ENCODE data around the gene PPFIBP1.
"Not testable (repeated sequence)": the region's sequence is repeated elsewhere in the genome, so short reads cannot be mapped to it uniquely, and the experiment has no call there.

PPFIBP1 gene

GRCh38 chr12:27730097-27730588 is 206.1 kb downstream of the PPFIBP1 start:
- Mint-ChIP-seq H3K4me3 (no peak overlapping the region), H3K36me3 (peaks cover 4% of the 10 kb centered on the region), H3K4me1 (no peaks in the 10 kb centered on the region), H3K9me3 (no peaks in the 10 kb centered on the region), H3K27ac (no peak overlapping the region), H3K27me3 (no peaks in the 10 kb centered on the region)

GRCh38 chr12:27732281-27732680 is 208.3 kb downstream of the PPFIBP1 start:
- Mint-ChIP-seq H3K36me3 (peaks cover 6% of the 10 kb centered on the region), H3K27ac (no peak overlapping the region), H3K9me3 (no peaks in the 10 kb centered on the region), H3K4me3 (no peak overlapping the region), H3K4me1 (no peaks in the 10 kb centered on the region), H3K27me3 (no peaks in the 10 kb centered on the region)

- peaks cover 9% of the 10 kb centered on the region for H3K36me3 Mint-ChIP-seq
- H3K4me3 Mint-ChIP-seq: no peak overlapping the region
- no peak overlapping the region for H3K27ac Mint-ChIP-seq
- no peaks in the 10 kb centered on the region for H3K4me1 Mint-ChIP-seq
- H3K27me3 Mint-ChIP-seq: no peaks in the 10 kb centered on the region
- H3K9me3 Mint-ChIP-seq: no peaks in the 10 kb centered on the region
Measured at GRCh38 chr12:27733052-27733656, 209.1 kb downstream of the PPFIBP1 start.

- Mint-ChIP-seq H3K9me3 (no peaks in the 10 kb centered on the region), H3K36me3 (peaks cover 9% of the 10 kb centered on the region), H3K4me1 (no peaks in the 10 kb centered on the region), H3K27ac (no peak overlapping the region), H3K4me3 (no peak overlapping the region), H3K27me3 (no peaks in the 10 kb centered on the region)
Measured at GRCh38 chr12:27733791-27734190, 209.8 kb downstream of the PPFIBP1 start.

- not testable (repeated sequence) for H3K4me3 Mint-ChIP-seq, H3K9me3 Mint-ChIP-seq, H3K4me1 Mint-ChIP-seq, H3K36me3 Mint-ChIP-seq, H3K27me3 Mint-ChIP-seq, H3K27ac Mint-ChIP-seq
Measured at GRCh38 chr12:27734321-27734720, 210.3 kb downstream of the PPFIBP1 start.

- Mint-ChIP-seq H3K27ac (no peak overlapping the region), H3K36me3 (peaks cover 21% of the 10 kb centered on the region), H3K9me3 (no peaks in the 10 kb centered on the region), H3K4me1 (peaks cover 10% of the 10 kb centered on the region), H3K4me3 (no peak overlapping the region), H3K27me3 (no peaks in the 10 kb centered on the region)
Measured at GRCh38 chr12:27743601-27744000, 219.6 kb downstream of the PPFIBP1 start.

Measured in activated naive CD4-positive, alpha-beta T cell treated with anti-CD3 and anti-CD28 coated beads, Interleukin-2, amount 50 U/mL, for 24 hours (primary cell).